Transverse colon (tissue), 4 donors: ENCODE results near the gene STAP2.

Experiments
- EP300 ChIP-seq: sonication (generic); formaldehyde crosslinking; IDR thresholded peaks from one replicate; pipeline ENCODE4 v1.6.1; 2017; ENCODE audit warnings: antibody characterized with exemption, low read depth
- POLR2A ChIP-seq: fragments of 450-650 bp; IDR thresholded peaks from one replicate; pipeline ENCODE4 v1.6.1; 2016; ENCODE audit warnings: antibody characterized with exemption, mild to moderate bottlenecking, moderate library complexity
- POLR2AphosphoS5 ChIP-seq, 3 donors: sonication (generic); formaldehyde crosslinking; IDR thresholded peaks; one replicate each; pipeline ENCODE4 v1.6.1; 2016; ENCODE audit warnings: antibody characterized with exemption in 3 of 3
- TF ChIP-seq, protein P1 (sequence below), 5 experiments: fragments of 200-600 bp in 3 of 5; fragments of 450-650 bp in 2 of 5; sonication (generic) in 3 of 5; IDR thresholded peaks; 1 replicate in 2 of 5; 2 replicates in 3 of 5; pipeline ENCODE4 v1.5.1; 2016 to 2017; ENCODE audit warnings: antibody characterized with exemption in 5 of 5, inconsistent platforms in 3 of 5, mild to moderate bottlenecking in 2 of 5, moderate library complexity in 1 of 5

DNA sequence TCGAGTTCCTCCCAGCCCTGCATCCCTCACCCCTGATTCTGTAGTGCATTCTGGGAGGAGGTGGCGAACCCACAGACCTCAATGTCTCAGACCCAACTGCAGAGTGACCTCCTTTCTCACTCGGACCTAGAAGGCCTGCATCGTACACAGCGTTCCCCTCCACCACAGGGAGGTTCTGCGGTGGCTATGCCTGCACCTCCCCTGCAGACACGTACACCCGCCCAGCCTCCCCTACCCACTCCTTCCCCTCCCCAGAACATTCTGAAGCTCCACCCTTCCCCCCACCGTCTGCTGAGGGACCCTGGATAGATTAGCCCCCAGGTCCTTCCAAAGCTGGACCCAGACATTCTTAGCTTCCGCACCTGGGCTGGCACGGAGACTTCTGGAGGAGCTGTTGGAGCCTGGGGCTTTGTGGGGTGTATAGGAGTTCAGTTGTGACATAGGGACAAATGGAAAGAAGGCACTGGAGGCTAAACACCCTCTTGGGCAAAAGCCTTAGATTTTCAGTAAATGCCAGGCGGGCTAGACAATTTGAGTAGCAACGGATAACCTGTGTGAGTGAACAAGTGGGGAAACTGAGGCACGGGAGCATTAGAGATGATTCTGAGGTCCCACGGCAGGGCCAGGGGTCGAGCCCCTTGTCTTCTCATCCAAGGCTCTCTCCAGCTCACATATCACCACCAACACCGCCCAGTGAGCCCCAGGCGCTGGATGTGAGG, 34.6 kb downstream of the STAP2 start:
- TF ChIP-seq, protein P1, sequence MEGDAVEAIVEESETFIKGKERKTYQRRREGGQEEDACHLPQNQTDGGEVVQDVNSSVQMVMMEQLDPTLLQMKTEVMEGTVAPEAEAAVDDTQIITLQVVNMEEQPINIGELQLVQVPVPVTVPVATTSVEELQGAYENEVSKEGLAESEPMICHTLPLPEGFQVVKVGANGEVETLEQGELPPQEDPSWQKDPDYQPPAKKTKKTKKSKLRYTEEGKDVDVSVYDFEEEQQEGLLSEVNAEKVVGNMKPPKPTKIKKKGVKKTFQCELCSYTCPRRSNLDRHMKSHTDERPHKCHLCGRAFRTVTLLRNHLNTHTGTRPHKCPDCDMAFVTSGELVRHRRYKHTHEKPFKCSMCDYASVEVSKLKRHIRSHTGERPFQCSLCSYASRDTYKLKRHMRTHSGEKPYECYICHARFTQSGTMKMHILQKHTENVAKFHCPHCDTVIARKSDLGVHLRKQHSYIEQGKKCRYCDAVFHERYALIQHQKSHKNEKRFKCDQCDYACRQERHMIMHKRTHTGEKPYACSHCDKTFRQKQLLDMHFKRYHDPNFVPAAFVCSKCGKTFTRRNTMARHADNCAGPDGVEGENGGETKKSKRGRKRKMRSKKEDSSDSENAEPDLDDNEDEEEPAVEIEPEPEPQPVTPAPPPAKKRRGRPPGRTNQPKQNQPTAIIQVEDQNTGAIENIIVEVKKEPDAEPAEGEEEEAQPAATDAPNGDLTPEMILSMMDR (IDR thresholded peaks at IDR 0.05), result no peak
- no peak for TF ChIP-seq POLR2AphosphoS5 (IDR thresholded peaks at IDR 0.05)
- TF ChIP-seq EP300, result no peak
- no peak for TF ChIP-seq POLR2A
